GM19438 (cell line): ENCODE data around the gene STRN.
"Not testable (repeated sequence)": the region's sequence is repeated elsewhere in the genome, so short reads cannot be mapped to it uniquely, and the experiment has no call there.

ENCODE experiments used
- ATAC-seq: cut with Tn5 transposase; IDR thresholded peaks from one replicate; pipeline ENCODE4 v1.9.1; 2021; ENCODE audit warnings: low read depth; ENCODE audit not compliant: unreplicated experiment

STRN gene

DNA sequence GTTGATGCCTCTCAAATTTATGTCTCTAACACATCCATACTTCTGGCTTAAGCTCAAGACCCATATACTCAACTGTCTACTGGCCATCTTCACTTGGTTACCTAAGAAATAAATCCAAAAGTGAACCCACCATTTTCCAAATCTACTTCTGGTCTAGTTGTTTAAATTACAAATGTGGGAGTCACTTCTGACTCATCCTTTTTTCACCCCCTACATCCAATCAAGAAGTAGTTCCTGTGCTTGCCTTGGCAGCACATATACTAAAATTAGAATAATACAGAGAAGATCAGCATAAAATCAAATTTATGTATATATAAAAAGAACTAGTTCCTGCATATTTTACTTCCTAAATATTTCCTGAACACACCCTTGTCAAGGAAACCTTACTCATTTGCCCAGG is 53.6 kb downstream of the STRN start:
- no peak for ATAC-seq

DNA sequence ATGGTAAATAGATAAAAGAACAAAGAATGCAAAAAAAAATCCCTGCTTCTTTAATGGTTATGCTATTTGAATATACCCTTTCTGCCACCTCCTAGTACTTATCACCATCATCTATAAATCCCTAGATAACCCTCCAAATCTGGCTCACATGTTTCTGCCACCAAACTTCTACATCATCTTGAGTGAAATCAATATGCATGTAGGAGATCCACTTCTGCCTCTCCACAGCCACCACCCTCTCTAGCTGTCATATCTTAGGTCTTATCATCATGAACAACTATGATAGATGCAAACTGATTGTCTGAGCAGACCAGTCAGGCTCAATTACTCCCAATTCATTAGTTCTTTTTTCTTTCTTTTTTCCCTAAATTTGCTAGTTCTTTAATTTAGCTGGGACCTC is 55.3 kb downstream of the STRN start:
- ATAC-seq = no peak

DNA sequence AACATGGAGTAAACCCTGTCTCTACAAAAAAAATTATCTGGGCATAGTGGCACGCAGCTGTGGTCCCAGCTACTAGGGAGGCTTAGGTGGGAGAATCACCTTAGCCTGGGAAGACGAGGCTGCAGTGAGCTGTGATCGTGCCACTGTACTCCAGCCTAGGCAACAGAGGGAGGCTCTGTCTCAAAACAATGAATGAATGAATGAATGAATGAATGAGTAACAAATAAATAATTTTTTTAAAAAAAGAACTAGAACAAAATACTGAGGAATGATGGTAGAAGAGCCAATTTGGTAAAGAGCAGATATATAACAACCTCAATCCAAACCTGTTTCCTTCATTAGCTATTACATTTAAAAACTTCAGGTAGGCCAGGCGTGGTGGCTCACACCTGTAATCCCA is 60.1 kb downstream of the STRN start:
- ATAC-seq = no peak

DNA sequence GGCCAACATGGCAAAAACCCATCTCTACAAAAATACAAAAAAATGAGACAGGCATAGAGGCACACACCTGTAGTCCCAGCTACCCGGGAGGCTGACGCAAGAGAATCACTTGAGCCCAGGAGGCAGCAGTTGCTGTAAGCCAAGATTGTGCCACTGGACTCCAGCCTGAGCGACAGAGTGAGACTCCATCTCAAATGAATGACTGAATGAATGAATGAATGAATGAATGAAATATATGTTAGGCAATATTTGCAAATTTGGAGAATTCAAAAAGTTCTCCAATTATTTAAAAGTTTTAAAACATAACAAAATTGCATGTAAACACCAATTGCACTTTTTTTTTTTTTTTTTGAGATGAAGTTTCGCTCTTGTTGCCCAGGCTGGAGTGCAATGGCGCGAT is 61.7 kb downstream of the STRN start:
- ATAC-seq = no peak

DNA sequence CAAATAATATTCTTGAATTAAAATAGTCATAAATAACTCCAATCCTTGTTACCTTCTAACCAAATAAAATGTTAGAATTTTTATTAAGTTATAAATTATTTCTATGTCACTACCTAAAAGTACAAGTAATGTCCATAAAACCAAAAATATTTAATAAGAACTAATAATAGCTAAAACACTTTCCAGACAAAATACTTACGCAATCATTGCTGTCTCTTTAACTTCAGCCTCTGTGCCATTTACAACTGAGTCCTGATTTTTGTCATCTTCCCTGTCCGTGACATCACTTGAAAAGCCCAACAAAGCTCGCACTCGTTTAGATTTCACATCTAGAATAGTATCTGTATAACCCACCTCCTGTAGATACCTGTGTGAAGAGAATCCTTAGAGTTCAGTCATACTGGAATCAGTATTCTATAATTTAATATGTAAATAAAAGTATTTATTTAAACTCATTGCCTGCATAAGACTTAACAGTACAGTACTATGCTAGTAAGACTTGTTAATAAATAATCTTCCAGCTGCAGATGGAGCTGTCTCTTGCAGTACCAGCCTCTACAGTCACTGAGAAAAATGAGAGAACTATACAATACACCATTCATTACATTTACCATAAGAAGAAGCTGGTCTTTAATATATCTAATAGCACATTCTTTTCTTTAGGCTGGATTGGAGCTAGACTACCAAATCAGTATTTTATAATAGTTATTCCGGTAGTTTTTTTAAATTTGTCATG is 63.8 kb downstream of the STRN start:
- no peak for ATAC-seq

DNA sequence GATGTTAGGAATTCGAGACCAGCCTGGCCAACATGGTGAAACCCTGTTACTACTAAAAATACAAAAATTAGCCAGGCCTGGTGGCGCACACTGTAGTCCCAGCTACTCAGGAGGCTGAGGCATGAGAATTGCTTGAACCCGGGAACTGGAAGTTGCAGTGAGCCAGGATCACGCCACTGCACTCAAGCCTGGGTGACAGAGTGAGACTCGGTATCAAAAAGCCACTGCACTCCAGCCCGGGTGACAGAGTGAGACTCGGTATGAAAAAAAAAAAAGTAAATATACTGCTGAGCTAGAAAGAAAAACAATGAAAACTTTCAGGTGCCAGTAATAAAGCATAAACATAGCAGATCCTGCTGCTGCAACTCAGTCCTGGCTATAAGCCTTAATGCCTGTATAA is 73.5 kb downstream of the STRN start:
- ATAC-seq = no peak

DNA sequence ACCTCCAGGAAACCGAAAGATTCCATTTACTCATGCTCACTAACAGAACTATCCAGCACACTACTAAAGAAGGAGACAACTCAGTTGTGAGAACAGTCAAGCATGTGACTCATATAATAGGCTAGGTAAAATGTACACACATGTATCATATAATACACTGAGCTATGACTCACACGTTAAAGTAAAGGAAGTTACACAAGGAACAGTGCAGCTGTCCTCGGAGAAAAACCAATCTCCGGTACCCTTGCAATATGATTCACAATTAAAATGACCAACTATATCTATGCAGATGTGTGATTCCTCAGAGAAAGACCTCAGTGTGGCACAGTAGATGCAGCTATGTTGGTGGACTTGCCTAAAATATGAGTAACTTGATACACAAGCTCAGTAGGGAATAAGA is 76.5 kb downstream of the STRN start:
- no peak for ATAC-seq

DNA sequence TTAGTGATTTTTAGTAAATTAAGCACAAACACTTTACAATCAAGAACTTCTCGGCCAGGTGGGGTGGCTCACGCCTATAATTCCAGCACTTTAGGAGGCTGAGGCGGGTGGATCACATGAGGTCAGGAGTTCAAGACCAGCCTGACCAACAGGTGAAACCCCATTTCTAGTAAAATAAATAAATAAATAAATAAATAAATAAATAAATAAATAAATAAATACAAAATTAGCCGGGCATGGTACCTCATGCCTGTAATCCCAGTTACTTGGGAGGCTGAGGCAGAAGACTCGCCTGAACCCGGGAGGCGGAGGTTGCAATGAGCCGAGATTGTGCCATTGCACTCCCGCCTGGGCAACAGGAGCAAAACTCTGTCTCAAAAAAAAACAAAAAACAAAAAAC is 79.2 kb downstream of the STRN start:
- not testable (repeated sequence) for ATAC-seq

DNA sequence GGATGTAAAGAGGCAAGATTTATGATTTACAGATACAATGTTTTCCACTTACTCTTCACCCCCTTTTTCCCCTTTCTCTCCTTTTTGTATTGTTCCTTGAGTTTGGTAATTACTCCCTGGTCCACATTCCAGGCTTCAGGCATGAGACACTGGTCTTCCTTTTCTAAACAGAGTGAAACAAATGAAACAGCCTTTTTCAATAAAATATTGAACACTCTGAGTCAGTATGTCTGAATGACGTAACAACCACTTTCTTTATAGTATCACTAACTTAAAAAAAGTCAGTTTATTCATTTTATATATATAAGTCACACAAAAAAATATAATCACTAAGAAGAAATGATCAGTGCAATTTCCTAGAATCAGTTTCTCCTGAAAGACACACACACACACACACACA is 79.7 kb downstream of the STRN start:
- no peak for ATAC-seq

DNA sequence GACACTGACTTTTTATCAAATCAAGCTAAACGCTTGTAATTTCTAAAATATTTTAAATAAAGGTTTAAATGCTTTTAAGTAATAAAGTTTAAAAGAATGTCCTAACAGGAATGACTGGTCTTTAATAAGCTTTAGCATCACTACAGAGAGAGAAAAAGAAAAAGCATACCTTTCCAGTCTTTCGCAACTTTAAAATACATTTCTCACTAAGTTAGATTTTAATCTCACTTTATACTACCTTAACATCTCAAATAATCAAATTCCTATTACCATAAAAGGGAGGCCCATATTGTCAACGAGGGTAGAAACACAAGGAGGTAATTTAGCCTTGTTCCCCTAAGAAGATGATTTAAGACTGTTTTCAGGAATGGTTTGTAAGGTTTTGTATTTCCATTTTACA is 80.7 kb downstream of the STRN start:
- no peak for ATAC-seq

DNA sequence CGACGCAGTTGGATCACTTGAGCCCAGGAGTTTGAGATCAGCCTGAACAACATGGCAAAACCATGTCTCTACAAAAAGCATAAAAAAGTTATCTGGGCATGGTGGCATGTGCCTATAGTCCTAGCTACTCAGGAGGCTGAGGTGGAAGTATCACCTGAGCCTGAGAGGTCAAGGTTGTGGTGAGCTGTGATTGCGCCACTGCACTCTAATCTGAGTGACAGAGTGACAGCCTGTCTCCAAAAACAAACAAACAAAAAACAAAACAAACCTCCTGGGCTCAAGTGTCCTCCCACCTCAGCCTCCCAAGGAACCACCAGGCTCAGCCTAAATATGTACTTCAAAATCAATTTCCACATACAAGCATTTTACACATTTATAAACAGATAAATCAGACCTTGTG is 83.8 kb downstream of the STRN start:
- no peak for ATAC-seq

DNA sequence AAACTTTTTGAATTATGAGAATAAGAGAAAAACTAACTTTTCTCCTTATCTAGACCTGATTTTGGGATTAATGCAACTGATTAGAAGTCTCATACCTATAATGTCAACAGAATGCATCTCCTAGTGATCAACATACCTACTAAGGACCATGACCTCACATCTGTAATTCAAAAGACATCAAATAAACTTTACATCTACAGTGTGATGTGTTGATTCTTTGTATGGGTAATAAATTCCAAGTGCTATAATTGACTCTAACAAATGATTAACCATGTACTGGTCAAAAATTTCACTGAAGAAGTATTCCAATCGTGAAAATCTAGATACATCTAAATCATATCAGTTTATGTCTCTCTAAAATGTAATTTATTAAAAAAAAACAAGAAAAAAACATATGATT is 84.5 kb downstream of the STRN start:
- no peak for ATAC-seq

DNA sequence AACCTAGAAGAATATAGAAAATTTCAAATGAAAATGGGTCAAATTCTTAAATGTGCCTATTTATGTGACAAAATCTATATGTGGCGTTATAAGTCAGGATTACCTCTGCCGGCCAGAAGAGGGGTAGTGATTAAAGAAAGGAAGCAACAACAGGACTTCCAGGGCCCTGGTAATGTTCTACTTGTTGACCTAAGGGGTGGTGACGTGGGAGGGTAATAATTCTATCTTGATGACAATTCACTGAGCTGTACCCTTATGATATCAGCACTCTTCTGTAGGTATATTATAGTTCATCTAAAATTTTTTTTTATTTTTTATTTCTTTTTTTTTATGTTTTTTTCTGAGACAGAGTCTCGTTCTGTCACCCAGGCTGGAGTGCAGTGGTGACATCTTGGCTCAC is 87.9 kb downstream of the STRN start:
- ATAC-seq = no peak

DNA sequence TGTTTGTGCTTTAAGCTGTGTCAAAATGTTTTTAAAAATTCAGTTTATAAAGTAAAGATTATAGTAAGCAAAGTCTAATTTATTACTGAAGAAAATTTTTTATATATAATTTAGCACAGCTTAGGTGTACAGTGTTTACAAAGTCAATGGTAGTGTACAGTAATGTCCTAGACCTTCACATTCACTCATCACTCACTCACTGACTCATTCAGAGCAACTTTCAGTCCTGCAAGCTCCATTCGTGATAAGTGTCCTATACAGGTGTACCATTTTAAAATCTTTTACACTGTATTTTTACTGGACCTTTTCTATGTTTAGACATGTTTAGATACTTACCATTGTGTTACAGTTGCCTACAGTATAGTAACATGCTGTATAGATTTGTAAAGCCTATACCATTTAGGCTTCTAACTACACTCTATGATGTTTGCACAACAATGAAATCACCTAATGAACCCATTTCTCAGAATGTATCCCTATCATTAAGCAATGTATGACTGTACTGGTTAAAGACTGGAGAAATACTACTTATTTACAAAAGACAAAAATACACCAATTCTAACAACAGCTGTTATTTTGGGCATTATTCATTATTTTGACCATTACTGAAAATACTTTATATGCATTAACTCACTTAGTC is 95.1 kb downstream of the STRN start:
- no peak for ATAC-seq

DNA sequence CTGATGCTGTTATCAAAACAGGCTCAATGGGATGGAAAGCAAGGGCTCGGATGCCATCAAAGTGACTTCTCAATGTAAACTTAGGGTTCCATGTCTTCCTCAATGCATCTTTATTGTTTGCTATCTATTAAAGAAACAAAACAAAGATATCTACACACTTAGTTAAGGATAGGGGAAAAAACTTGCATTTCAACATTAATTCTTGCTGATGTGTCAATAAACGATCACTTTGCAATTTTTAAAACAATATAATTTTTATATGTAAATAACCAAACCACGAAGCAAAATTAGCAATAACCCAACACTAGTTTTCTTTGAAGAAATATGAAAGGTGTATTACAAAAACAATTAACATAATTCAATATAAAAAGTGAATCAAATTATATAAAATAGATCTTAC is 96.7 kb downstream of the STRN start:
- ATAC-seq = no peak

DNA sequence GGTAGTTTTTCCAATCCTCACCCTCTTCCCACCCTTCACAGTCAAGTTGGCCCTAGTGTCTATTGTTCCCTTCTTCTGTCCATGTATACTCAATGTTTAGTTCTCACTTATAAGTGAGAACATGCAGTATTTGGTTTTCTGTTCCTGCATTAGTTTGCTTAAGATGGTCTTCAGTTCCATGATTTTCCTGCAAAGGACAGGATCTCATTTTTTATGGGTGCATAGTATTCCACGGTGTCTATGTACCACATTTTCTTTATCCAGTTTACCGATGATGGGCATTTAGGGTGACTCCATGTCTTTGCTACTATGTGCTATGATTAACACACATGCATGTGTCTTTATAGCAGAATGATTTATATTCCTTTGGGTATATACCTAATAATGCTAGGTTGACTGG is 104.4 kb downstream of the STRN start:
- ATAC-seq = no peak

DNA sequence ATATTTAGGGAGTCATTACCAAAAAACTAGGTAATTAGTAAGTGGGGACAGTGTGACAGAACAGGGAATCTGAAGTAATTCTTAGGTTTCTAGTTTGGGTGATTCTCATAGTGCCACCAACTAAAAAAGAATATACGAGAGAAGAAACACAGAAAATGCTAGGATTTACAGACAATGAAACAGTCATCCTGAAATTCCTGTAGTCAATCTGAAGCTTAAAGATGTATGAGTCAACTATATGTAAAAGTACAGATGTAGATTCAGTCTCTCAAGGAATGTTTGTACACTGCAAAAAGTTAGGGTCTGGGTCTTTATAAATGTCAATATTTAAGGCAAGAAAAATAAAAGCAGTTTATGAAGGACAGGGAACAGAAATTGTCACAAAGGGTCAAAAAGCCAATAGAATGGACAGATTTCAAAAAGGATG is 107.0 kb downstream of the STRN start:
- no peak for ATAC-seq

DNA sequence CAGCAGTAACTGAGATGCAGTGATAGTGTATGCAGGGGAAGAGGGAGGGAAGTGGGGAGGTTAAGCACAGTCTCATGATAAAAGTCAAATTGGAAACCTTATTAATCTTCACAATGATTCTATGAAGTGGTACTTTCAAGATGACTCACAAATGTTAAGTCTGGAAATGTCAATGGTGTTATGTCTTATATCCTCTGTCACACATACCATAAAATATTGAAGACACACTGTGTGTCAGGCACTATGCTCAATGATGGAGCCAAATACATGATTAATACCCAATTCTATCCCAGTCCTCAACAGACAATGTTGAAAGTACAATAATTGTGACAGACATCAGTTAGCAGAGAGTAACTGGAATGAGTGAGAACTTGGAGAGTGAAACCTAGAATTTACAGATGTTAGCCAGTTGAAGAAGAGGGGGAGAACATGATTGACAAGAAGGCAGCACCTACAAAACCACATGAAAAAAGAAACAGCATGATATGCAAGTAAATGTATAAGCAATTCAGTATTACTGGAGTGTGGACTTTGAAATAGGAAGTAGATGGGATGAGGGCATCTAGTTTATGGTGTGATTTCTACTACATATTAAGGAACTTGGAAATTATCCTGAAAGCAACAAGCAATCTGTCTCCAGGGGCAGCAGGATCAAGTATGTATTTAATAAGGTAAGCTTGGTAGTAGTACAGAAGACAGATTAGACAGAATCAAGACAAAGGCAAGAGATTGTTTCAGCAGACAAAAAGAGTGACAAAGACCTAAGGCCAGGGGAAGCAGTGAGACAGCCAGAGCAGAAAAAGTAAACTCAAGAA is 107.6 kb downstream of the STRN start:
- ATAC-seq = no peak

DNA sequence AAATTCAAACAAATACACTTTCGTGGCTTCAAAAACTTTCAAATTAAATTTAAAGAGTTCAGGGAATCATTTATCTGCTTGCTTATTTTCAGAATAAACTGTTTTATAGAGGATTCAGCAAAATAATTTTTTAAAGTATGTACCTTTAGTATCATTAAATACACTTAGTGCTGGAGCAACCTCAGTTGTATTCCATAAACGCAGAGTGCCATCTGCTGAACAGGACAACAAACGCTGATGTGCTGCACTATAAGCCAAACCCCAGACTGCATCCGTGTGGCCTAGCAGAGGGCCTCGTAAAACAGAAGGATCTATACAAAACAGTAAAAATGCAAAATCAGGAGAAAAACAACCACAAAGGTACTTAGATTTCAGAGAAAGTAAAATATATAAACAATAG is 108.6 kb downstream of the STRN start:
- ATAC-seq = no peak

DNA sequence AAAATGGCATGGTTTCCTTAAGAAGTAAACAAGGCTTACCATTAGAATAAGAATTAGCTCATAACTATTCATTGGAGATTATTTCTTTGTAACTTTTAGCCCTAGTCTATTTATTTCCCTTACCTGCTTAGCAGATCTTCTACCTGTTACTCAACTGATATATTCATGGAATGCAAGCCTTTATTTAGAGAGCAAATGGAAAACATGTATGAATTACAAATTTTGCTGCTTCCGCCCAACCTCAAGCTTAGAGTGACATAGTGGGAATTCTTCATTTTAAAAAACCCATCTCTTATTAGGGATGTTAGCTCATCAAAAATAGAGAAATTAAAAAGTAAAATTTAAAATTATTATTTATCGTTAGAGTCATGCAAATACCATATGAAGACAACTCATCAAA is 110.9 kb downstream of the STRN start:
- ATAC-seq = no peak

DNA sequence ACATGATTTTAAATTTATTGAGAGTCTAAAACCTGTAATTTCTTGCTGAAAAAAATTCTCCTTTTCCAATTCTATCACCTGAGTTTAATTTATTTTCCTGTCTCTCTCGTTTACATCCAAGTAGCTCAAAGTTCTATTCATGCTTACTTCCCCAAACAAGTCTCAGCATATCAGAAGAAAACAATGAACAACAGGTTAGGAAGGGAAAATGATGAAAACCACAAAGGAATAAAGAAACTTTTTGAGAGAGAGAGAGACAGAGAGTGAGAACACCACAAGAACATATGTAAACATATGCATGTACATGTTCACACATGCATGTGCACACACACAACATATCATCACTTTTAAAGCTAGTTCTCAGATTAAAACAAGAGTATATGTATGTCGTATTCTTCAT is 112.1 kb downstream of the STRN start:
- no peak for ATAC-seq

DNA sequence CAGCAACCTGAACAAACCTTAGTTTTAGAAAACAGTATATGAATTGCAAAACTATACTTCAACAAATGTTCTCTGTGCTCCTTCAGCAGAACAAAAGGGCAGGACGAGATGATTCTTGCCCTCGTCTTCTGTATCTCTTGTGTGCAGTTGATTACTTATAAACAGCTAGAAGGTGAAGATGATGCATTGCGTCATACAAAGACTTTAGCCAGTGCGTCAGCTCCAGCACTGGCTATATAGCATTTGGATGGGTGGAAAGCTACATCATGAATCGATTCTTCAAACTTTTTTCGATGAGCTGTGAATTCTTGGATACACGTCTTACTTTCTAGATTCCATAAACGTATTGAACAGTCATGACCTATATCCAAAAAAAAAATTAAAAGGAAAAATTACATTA is 117.1 kb downstream of the STRN start:
- ATAC-seq = no peak
